GM10248 (cell line): ENCODE data around the gene PRDM16.

ENCODE experiments used
- CTCF ChIA-PET: fragments of 300-600 bp; sonication (Branson Sonifier 250); formaldehyde crosslinking; extraction: SDS; loops from one replicate; lab custom pipeline; 2021; ENCODE audit warnings: antibody characterized with exemption; lab: Yijun Ruan, JAX
- POLR2A ChIA-PET: fragments of 350-650 bp; sonication (Branson Sonifier 250); formaldehyde crosslinking; extraction: SDS; loops from one replicate; lab custom pipeline; 2020; ENCODE audit warnings: antibody characterized with exemption; lab: Yijun Ruan, JAX
- DNase-seq: peaks from one replicate; pipeline ENCODE4 v3.0.0; 2012; ENCODE audit errors: extremely low spot score
- CTCF ChIP-seq: IDR thresholded peaks from 2 replicates; pipeline ENCODE4 v1.5.1; 2012; ENCODE audit warnings: mild to moderate bottlenecking, low read depth; ENCODE audit errors: extremely low read depth, missing control alignments, control extremely low read depth

The PRDM16 gene

GRCh38 chr1:3423896-3424611 is 355.1 kb downstream of the PRDM16 start:
- ChIA-PET CTCF (interaction anchor here (0.8 to 1.4 kb wide), 5 partner anchors 29 to 1043 kb away, joined by 3 to 4 read pairs (median 4); no protein-coding TSS in a partner anchor), POLR2A (no interaction called here)
- DNase-seq: no peak
- TF ChIP-seq CTCF: no peak

GRCh38 chr1:3425486-3426215 is 356.6 kb downstream of the PRDM16 start:
- no peak for DNase-seq
- ChIA-PET CTCF (no interaction called here), POLR2A (no interaction called here)
- TF ChIP-seq CTCF: no peak

- TF ChIP-seq CTCF: no peak
- POLR2A ChIA-PET: no interaction called here
- CTCF ChIA-PET: interaction anchor here (1.6 kb wide), 1 partner anchor 57 kb away, joined by 4 read pairs; no protein-coding TSS in a partner anchor
- DNase-seq: no peak
These were observed 358.0 kb downstream of the PRDM16 start for GRCh38 chr1:3426956-3427535.

GRCh38 chr1:3427711-3428704 is 359.0 kb downstream of the PRDM16 start:
- CTCF ChIA-PET: interaction anchor here (1.6 kb wide), 1 partner anchor 56 kb away, joined by 4 read pairs; no protein-coding TSS in a partner anchor
- TF ChIP-seq CTCF: no peak
- DNase-seq: no peak
- POLR2A ChIA-PET: no interaction called here

- TF ChIP-seq CTCF: no peak
- ChIA-PET POLR2A (no interaction called here), CTCF (no interaction called here)
- DNase-seq: no peak
These were observed 359.9 kb downstream of the PRDM16 start for GRCh38 chr1:3428899-3429298.
